ENCODE data around the gene JAKMIP1.

GRCh38 chr4:6120361-6120760 lies 80.0 kb downstream of the JAKMIP1 start:
- TF ChIP-seq CTCF (IDR thresholded peaks at IDR 0.05; ENCODE audit: poor library complexity, severe bottlenecking) = no peak
- TF ChIP-seq POLR2AphosphoS5 (IDR thresholded peaks at IDR 0.05) = no peak

Data from neural cell (in vitro differentiated cells).